Heart right ventricle (tissue), 16 donors: ENCODE data around the gene HOXA9. TPM values are rescaled to one million over a fixed set of nuclear protein-coding genes. Genes with fewer than 3 reads are reported as not detected.
A peak's percentile ranks its signal among the peaks of the same experiment; 100 is the strongest.

Experiments
- ATAC-seq, 8 donors: fragments of 200-7000 bp; cut with Tn5 transposase; one replicate each; pipeline ENCODE4 v1.9.1; 2020; ENCODE audit warnings: mild to moderate bottlenecking in 8 of 8, moderate library complexity in 8 of 8, moderate number of reproducible peaks in 1 of 8
- DNase-seq, 2 donors: peaks; one replicate each; pipeline ENCODE4 v3.0.0-alpha.2; 2020
- H3K27ac ChIP-seq, 10 donors: fragments of 200-600 bp; sonication (generic) in 2 of 10; one replicate each; pipeline versions ENCODE4 v1.5.0 to v1.8.0; 2020 to 2022; ENCODE audit warnings: mild to moderate bottlenecking in 3 of 10
- H3K27me3 ChIP-seq, 7 donors: fragments of 200-600 bp; one replicate each; pipeline ENCODE4 v1.8.0; 2021 to 2022; ENCODE audit warnings: mild to moderate bottlenecking in 2 of 7
- H3K36me3 ChIP-seq, 9 donors: fragments of 200-600 bp; sonication (generic) in 1 of 9; one replicate each; pipeline versions ENCODE4 v1.5.0 to v1.8.0; 2020 to 2022; ENCODE audit warnings: mild to moderate bottlenecking in 2 of 9
- H3K4me1 ChIP-seq, 9 donors: fragments of 200-600 bp; sonication (generic) in 1 of 9; one replicate each; pipeline versions ENCODE4 v1.5.0 to v1.8.0; 2020 to 2022; ENCODE audit warnings: mild to moderate bottlenecking in 4 of 9
- H3K4me3 ChIP-seq, 10 donors: fragments of 200-600 bp; sonication (generic) in 2 of 10; one replicate each; pipeline versions ENCODE4 v1.5.0 to v1.8.0; 2020 to 2022; ENCODE audit warnings: mild to moderate bottlenecking in 7 of 10, moderate library complexity in 2 of 10
- H3K9me3 ChIP-seq, 11 donors: fragments of 200-600 bp in 10 of 11; sonication (generic) in 2 of 11; one replicate each; pipeline versions ENCODE4 v1.5.0 to v1.8.0; 2013 to 2022; ENCODE audit warnings: mild to moderate bottlenecking in 2 of 11, control low read depth in 1 of 11, moderate library complexity in 1 of 11
- CTCF ChIP-seq, 9 donors: fragments of 200-600 bp; sonication (generic) in 2 of 9; IDR thresholded peaks; one replicate each; pipeline versions ENCODE4 v1.5.0 to v1.8.0; 2021 to 2022; ENCODE audit warnings: antibody characterized with exemption in 9 of 9, mild to moderate bottlenecking in 5 of 9, moderate library complexity in 1 of 9
- WGBS, 2 donors: extraction: QIAGEN DNeasy Blood & Tissue Kit; methylation state at CpG; one replicate each; pipeline ENCODE4 v1.1.7; 2013; ENCODE audit warnings: inconsistent platforms in 1 of 2; 5-methylcytosine and 5-hydroxymethylcytosine counted together
- intact Hi-C, 10 donors: fragments of 100-400 bp; cut with DNase I; formaldehyde crosslinking; loops; one replicate each; pipeline versions ENCODE4 v1.11.1 to v1.14.2; 2022
- polyA plus RNA-seq, 2 donors: library from polyadenylated mRNA; stranded (reverse); fragments of 200-250 nt; gene quantifications; one replicate each; pipeline ENCODE4 v1.2.3, GENCODE V29; 2013
- total RNA-seq, 10 donors: library from RNA; stranded (reverse); fragmentation: NEBNext Ultra II Directional in 3 of 10; extraction: Animal tissue kit (Norgen Biotek cat#: 25700) in 3 of 10; gene quantifications; one replicate each; pipeline versions ENCODE4 v1.2.1 to v1.2.4, GENCODE V29; 2021 to 2023
- donor health status: Arrhythmogenic right ventricular cardiomyopathy.
- donor health status: ischemic (EF 13 %, LVEDD 7.1; RV severe dilation, severe dysfunction).
- donor health status: healthy with polysubstance abuse.
- donor health status: DM: no; HTN: yes; CAD: no.
- donor health status: DM: no; HTN: no; CAD: no.
- donor health status: ischemic (EF 25% LVEDD 6.9; RV normal size, moderate dysfunction).
- donor health status: ischemic (EF 25% LVEDD 5.7; RV mildly dilated, moderate dysfunction).
- donor health status: healthy.
- donor health status: DM: yes; HTN: yes; CAD: no.
- donor health status: Ischemic cardiomyopathy.
- donor health status: ischemic (EF 35%, LVEDD 5.7; RV mildly dilated, moderate dysfunction).
- donor health status: nonischemic (EF 11% LVEDD 7.7; RV severe dilation, severe dysfunction).
- donor health status: DM: yes; HTN: yes; CAD: no.
- donor health status: PGD.
- donor health status: ischemic (EF 29% LVEDD 5.4; RV normal size, mild dysfunction).
- donor health status: nonischemic (EF 23%, LVEDD 6.1; RV moderate dilation, normal function).

The HOXA9 gene
- total and polyA plus RNA-seq, 12 donors = not detected

GRCh38 chr7:27145165-27145913 lies 20.0 kb downstream of the HOXA9 start:
- DNase-seq = no peak
- WGBS, 2 donors = 20 to 26% methylated on average over 47 of the region's 47 CpGs
- no peak for TF ChIP-seq CTCF (IDR thresholded peaks at IDR 0.05)
- Histone ChIP-seq H3K27ac (no peak overlapping the region), H3K27me3 (peaks cover 66 to 100% (median 100%) of the 10 kb centered on the region in 7 donors), H3K36me3 (no peaks in the 10 kb centered on the region), H3K9me3 (no peaks in the 10 kb centered on the region), H3K4me3 (no peak overlapping the region), H3K4me1 (peaks cover 0 to 61% (median 35%) of the 10 kb centered on the region in 9 donors)
- intact Hi-C loops = no loop called here
- no peak for ATAC-seq

GRCh38 chr7:27144781-27145164 lies 20.6 kb downstream of the HOXA9 start:
- ATAC-seq = no peak
- intact Hi-C loops = no loop called here
- Histone ChIP-seq H3K4me3 (no peak overlapping the region), H3K27me3 (peaks cover 69 to 100% (median 100%) of the 10 kb centered on the region in 7 donors), H3K27ac (no peak overlapping the region), H3K36me3 (no peaks in the 10 kb centered on the region), H3K4me1 (peaks cover 0 to 62% (median 34%) of the 10 kb centered on the region in 9 donors), H3K9me3 (no peaks in the 10 kb centered on the region)
- no peak for TF ChIP-seq CTCF (IDR thresholded peaks at IDR 0.05)
- 7 to 17% methylated on average over 31 of the region's 31 CpGs for WGBS, 2 donors
- no peak for DNase-seq

- no peak overlapping the region for H3K27ac ChIP-seq
- ATAC-seq = no peak
- intact Hi-C loops = no loop called here
- no peaks in the 10 kb centered on the region for H3K9me3 ChIP-seq
- no peaks in the 10 kb centered on the region for H3K36me3 ChIP-seq
- H3K4me1 ChIP-seq = peaks cover 0 to 68% (median 34%) of the 10 kb centered on the region in 9 donors
- H3K27me3 ChIP-seq = peaks cover 72 to 100% (median 100%) of the 10 kb centered on the region in 7 donors
- peak overlapping the region in 2 of 10 donors; percentile 38 to 60 for H3K4me3 ChIP-seq
- WGBS, 2 donors = 19 to 23% methylated on average over 40 of the region's 40 CpGs
- no peak for DNase-seq
- TF ChIP-seq CTCF (IDR thresholded peaks at IDR 0.05) = peak in 1 of 9 donors; percentile 3
Observed at GRCh38 chr7:27143950-27144780, 21.2 kb downstream of the HOXA9 start.
